HTR-8/SVneo (cell line): ENCODE data around the gene MR1.

Source experiments
- DNase-seq: peaks from one replicate; pipeline ENCODE4 v3.0.0; 2011; ENCODE audit warnings: low spot score, mixed read lengths; ENCODE audit not compliant: insufficient read length
- FAIRE-seq: peaks from 2 replicates; lab custom pipeline; 2011; peaks lifted over from hg19 to GRCh38; lab: Jason Lieb, UNC

Gene MR1

GRCh38 chr1:181104042-181104789 is 70.4 kb downstream of the MR1 start:
- FAIRE-seq (no peak), DNase-seq (no peak)

- FAIRE-seq (no peak), DNase-seq (no peak)
These were observed 71.0 kb downstream of the MR1 start for GRCh38 chr1:181104790-181105133.

- FAIRE-seq = no peak
These were observed 71.6 kb downstream of the MR1 start for GRCh38 chr1:181105134-181106021.

GRCh38 chr1:181106022-181106312 is 72.2 kb downstream of the MR1 start:
- no peak for FAIRE-seq
- DNase-seq = no peak

More at GRCh38 chr1:181105134-181106021, 71.6 kb downstream of the MR1 start:
- peak; percentile 79 for DNase-seq

GRCh38 chr1:181106479-181106878 is 72.7 kb downstream of the MR1 start:
- DNase-seq (no peak), FAIRE-seq (no peak)

GRCh38 chr1:181107711-181108110 is 73.9 kb downstream of the MR1 start:
- FAIRE-seq (no peak), DNase-seq (no peak)

GRCh38 chr1:181108304-181108867 is 74.6 kb downstream of the MR1 start:
- DNase-seq (no peak), FAIRE-seq (no peak)

GRCh38 chr1:181110013-181110412 is 76.2 kb downstream of the MR1 start:
- no peak for FAIRE-seq

More at GRCh38 chr1:181110013-181110412, 76.2 kb downstream of the MR1 start:
- DNase-seq = no peak
